Thoracic aorta (tissue), 2 donors: ENCODE measurements around the gene NLGN1. TPM values are rescaled to one million over a fixed set of nuclear protein-coding genes. Genes with fewer than 3 reads are reported as not detected.
A peak's percentile ranks its signal among the peaks of the same experiment; 100 is the strongest.

ENCODE experiments used
- ATAC-seq: fragments of 150-250 bp; one replicate; pipeline ENCODE4 v1.8.0; 2017; ENCODE audit warnings: low read depth; ENCODE audit not compliant: insufficient number of reproducible peaks, low FRiP score
- DNase-seq: peaks from one replicate; pipeline ENCODE4 v3.0.0-alpha.2; 2020; ENCODE audit warnings: low spot score
- H3K27ac ChIP-seq, 2 donors: fragments of 200-600 bp; sonication (generic); 1 replicate in 1 of 2; 2 replicates in 1 of 2; pipeline ENCODE4 v1.5.1; 2016; ENCODE audit warnings: mild to moderate bottlenecking in 2 of 2, moderate library complexity in 2 of 2
- H3K27me3 ChIP-seq: fragments of 200-600 bp; sonication (generic); replicated peaks from 2 replicates; pipeline ENCODE4 v1.6.0; 2016; ENCODE audit warnings: mild to moderate bottlenecking; ENCODE audit not compliant: insufficient read depth
- H3K36me3 ChIP-seq: fragments of 200-600 bp; sonication (generic); one replicate; pipeline ENCODE4 v1.5.1; 2016
- H3K4me1 ChIP-seq, 2 donors: fragments of 200-600 bp; sonication (generic); 1 replicate in 1 of 2; 2 replicates in 1 of 2; pipeline versions ENCODE4 v1.5.1 to v1.6.0; 2016; ENCODE audit warnings: low read depth in 2 of 2, mild to moderate bottlenecking in 1 of 2; ENCODE audit not compliant: control insufficient read depth in 1 of 2
- H3K4me3 ChIP-seq: fragments of 200-600 bp; sonication (generic); 2 replicates; pipeline ENCODE4 v1.5.1; 2016; ENCODE audit warnings: mild to moderate bottlenecking
- H3K9me3 ChIP-seq: fragments of 200-600 bp; sonication (generic); 2 replicates; pipeline ENCODE4 v1.5.1; 2016
- total RNA-seq, 2 donors: library from RNA; depleted of rRNA; stranded (reverse); fragments of >200 nt; gene quantifications; one replicate each; pipeline versions ENCODE4 v1.1.0 to v1.2.3, GENCODE V29; 2016
- TF ChIP-seq, protein P1 (sequence below): fragments of 200-600 bp; sonication (generic); IDR thresholded peaks from one replicate; pipeline ENCODE4 v1.5.1; 2019; ENCODE audit warnings: antibody characterized with exemption

Gene NLGN1
- total RNA-seq, 2 donors from 2014 or later, result 17.8 to 18.3 TPM

DNA sequence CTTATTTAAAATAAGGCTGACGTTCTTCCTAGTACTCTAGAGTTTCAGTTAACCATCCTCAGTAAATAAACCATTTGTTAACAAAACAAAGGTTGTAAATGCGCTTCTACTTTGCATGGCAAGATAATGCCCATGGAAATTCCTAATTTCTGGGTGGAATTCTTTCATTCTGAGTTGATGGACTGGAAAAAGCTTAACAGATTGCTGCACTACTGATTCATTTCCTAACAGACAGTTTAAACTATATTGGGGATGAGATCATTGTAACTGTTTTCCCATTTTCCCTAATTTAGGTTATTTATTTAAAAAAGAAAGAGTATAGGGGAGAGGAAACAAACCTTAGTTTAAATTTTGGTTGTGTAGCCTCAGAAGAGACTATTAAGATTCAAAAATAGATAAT lies 342.2 kb downstream of the NLGN1 start:
- peaks cover 0 to 12% of the 10 kb centered on the region in 2 donors for H3K4me1 ChIP-seq
- H3K36me3 ChIP-seq, result no peaks in the 10 kb centered on the region
- H3K4me3 ChIP-seq, result no peak overlapping the region
- ATAC-seq, result no peak
- no peak for DNase-seq
- H3K27ac ChIP-seq, result no peak overlapping the region
- TF ChIP-seq, protein P1, sequence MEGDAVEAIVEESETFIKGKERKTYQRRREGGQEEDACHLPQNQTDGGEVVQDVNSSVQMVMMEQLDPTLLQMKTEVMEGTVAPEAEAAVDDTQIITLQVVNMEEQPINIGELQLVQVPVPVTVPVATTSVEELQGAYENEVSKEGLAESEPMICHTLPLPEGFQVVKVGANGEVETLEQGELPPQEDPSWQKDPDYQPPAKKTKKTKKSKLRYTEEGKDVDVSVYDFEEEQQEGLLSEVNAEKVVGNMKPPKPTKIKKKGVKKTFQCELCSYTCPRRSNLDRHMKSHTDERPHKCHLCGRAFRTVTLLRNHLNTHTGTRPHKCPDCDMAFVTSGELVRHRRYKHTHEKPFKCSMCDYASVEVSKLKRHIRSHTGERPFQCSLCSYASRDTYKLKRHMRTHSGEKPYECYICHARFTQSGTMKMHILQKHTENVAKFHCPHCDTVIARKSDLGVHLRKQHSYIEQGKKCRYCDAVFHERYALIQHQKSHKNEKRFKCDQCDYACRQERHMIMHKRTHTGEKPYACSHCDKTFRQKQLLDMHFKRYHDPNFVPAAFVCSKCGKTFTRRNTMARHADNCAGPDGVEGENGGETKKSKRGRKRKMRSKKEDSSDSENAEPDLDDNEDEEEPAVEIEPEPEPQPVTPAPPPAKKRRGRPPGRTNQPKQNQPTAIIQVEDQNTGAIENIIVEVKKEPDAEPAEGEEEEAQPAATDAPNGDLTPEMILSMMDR, result no peak
- H3K9me3 ChIP-seq, result no peaks in the 10 kb centered on the region
- no peaks in the 10 kb centered on the region for H3K27me3 ChIP-seq

DNA sequence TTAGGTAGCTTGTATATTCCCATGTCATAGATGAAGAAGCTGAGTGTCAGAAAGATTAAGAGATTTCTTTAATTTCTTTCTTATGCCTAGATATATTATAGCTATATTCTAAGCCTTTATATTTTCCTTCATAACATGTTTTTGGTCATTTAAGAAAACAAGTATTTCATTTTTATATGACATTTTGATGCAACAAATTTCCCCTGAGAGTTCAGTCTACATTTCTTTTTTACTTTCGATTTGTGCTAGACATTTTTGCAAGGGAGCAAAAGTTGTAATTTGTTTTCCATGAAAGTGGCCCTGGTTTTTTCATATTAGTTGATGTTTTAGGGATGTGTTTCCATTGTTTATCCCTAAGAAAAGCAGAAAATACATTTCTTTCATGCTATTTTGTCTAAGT lies 344.9 kb downstream of the NLGN1 start:
- Histone ChIP-seq H3K4me3 (peak overlapping the region; percentile 66), H3K27ac (peak overlapping the region in 1 of 2 donors; percentile 20), H3K9me3 (no peaks in the 10 kb centered on the region), H3K27me3 (no peaks in the 10 kb centered on the region), H3K4me1 (no peaks in the 10 kb centered on the region), H3K36me3 (no peaks in the 10 kb centered on the region)
- no peak for ATAC-seq
- TF ChIP-seq, protein P1, result no peak
- no peak for DNase-seq

DNA sequence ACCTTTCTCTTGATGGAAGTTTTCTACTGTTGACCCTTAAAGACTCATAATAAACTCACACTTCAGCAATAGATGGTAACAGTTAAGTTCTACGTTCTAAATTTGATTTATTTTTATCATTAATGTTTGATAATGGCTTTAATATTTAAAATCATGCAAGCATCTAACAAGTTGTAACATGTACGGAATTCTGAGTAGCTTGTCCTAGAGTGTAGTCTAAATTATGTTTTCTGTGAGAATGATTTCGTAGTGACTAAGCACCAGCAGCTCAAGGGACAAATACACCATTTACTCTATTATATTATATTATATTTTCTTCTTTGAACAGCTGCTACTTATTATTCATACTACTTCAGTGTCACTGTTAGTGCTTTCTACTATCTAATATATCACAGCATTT lies 345.6 kb downstream of the NLGN1 start:
- ATAC-seq (no peak), DNase-seq (no peak)
- Histone ChIP-seq H3K27ac (no peak overlapping the region), H3K36me3 (no peaks in the 10 kb centered on the region), H3K4me3 (peak overlapping the region; percentile 66), H3K9me3 (no peaks in the 10 kb centered on the region), H3K4me1 (no peaks in the 10 kb centered on the region), H3K27me3 (no peaks in the 10 kb centered on the region)
- TF ChIP-seq, protein P1, result no peak

DNA sequence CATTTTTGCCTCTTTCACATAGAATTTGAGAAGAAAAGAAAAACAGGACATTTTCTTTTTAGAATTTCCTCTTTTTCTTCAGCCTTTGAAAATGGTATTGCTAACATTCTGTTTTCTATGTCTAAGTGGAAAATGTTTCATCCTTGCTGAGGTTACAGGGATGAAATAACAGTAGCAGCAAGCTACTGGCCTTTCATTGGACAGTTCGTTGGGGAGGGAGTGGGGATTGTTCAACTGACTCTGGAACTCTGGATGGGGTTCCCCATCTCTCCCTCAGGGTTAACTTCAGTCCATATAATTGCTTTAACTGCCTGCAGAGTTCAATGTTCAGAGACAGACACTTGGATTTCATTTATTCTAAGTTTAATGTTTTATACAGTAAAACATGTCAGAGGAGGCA lies 346.0 kb downstream of the NLGN1 start:
- Histone ChIP-seq H3K9me3 (no peaks in the 10 kb centered on the region), H3K27me3 (no peaks in the 10 kb centered on the region), H3K36me3 (no peaks in the 10 kb centered on the region), H3K4me1 (no peaks in the 10 kb centered on the region), H3K27ac (no peak overlapping the region), H3K4me3 (peak overlapping the region; percentile 66)
- ATAC-seq, result no peak
- no peak for DNase-seq
- TF ChIP-seq, protein P1, result no peak

DNA sequence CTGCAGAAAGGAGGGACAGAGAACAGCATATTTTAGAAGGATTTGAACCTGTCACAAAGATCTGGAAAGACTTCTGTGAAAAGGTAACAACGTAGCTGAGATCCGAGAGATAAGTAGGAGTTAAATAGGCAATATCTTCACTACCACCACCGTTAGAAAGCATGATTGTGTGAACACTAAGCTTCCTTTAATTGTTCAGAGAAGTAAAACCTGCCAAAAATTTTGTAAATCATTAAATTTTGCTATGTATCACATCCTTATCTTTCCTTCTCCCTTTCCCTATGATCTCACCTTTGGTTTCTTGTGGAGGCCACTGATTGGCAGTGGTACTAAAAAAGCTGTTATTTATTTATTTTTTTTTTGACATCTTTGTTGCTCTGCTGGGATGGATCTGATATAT lies 346.9 kb downstream of the NLGN1 start:
- no peaks in the 10 kb centered on the region for H3K9me3 ChIP-seq
- no peaks in the 10 kb centered on the region for H3K27me3 ChIP-seq
- no peaks in the 10 kb centered on the region for H3K4me1 ChIP-seq
- no peaks in the 10 kb centered on the region for H3K36me3 ChIP-seq
- H3K27ac ChIP-seq, result no peak overlapping the region
- ATAC-seq, result no peak
- no peak for DNase-seq
- TF ChIP-seq, protein P1, result no peak
- no peak overlapping the region for H3K4me3 ChIP-seq
